GM12878 (cell line): ENCODE measurements around the gene PTEN. TPM values are rescaled to one million over a fixed set of nuclear protein-coding genes. Genes with fewer than 3 reads are reported as not detected.

Experiments used
- ATAC-seq: fragments of 200-7000 bp; cut with Tn5 transposase; 3 replicates; pipeline ENCODE4 v1.9.1; 2020; ENCODE audit warnings: mild to moderate bottlenecking, moderate library complexity
- BruUV-seq: library from RNA; stranded (reverse); fragments of 400-500 nt; replicated peaks from 2 replicates; lab custom pipeline; 2021; lab: Mats Ljungman, UMichigan
- CTCF ChIA-PET: fragments of 300-600 bp; sonication (Branson Sonifier 250); formaldehyde crosslinking; extraction: SDS; loops from one replicate; lab custom pipeline; 2021; ENCODE audit warnings: inconsistent platforms; lab: Yijun Ruan, JAX
- POLR2A ChIA-PET: fragments of 350-600 bp; formaldehyde crosslinking; extraction: SDS; loops from one replicate; lab custom pipeline; 2021; ENCODE audit warnings: inconsistent platforms; lab: Charles Lee
- RAD21 ChIA-PET: fragments of 300-600 bp; sonication (Branson Sonifier 250); formaldehyde crosslinking; loops from one replicate; lab custom pipeline; 2023; ENCODE audit warnings: antibody characterized with exemption; ENCODE audit not compliant: unreplicated experiment; lab: Charles Lee
- SMC1A ChIA-PET: fragments of 300-600 bp; sonication (Branson Sonifier 250); formaldehyde crosslinking; loops from one replicate; lab custom pipeline; 2023; ENCODE audit not compliant: unreplicated experiment, uncharacterized antibody; lab: Charles Lee
- DNase-seq: peaks from one replicate; pipeline ENCODE4 v3.0.0-alpha.2; 2011; ENCODE audit warnings: low read depth, low spot score
- FAIRE-seq: peaks from 3 replicates; lab custom pipeline; 2011; peaks lifted over from hg19 to GRCh38; lab: Jason Lieb, UNC
- H2AFZ ChIP-seq: 2 replicates; pipeline ENCODE4 v1.6.0; 2011; ENCODE audit warnings: low read depth, low read length, control low read depth; ENCODE audit not compliant: control insufficient read depth
- H3K27ac ChIP-seq: 2 replicates; pipeline ENCODE4 v1.5.1; 2011; ENCODE audit warnings: control low read depth; ENCODE audit not compliant: control insufficient read depth, insufficient read depth
- H3K27me3 ChIP-seq, 2 experiments: replicated peaks in 1 of 2; 2 replicates each; pipeline versions ENCODE4 v1.6.0 to v1.6.1; 2011; ENCODE audit warnings: low read length in 1 of 2; ENCODE audit not compliant: control insufficient read depth in 2 of 2, insufficient read depth in 2 of 2
- H3K36me3 ChIP-seq, 2 experiments: 2 replicates each; pipeline ENCODE4 v1.5.1; 2011; ENCODE audit warnings: low read length in 1 of 2; ENCODE audit not compliant: control insufficient read depth in 2 of 2, insufficient read depth in 2 of 2
- H3K4me1 ChIP-seq: 2 replicates; pipeline ENCODE4 v1.6.1; 2011; ENCODE audit warnings: mild to moderate bottlenecking, low read length, moderate library complexity, mixed read lengths; ENCODE audit not compliant: control insufficient read depth, insufficient read depth
- H3K4me2 ChIP-seq: 2 replicates; pipeline ENCODE4 v1.6.0; 2011; ENCODE audit warnings: control low read depth; ENCODE audit not compliant: control insufficient read depth, insufficient read depth
- H3K4me3 ChIP-seq: fragments of 200-600 bp; sonication (generic); 2 replicates; pipeline ENCODE4 v1.5.1; 2016
- H3K79me2 ChIP-seq: 2 replicates; pipeline ENCODE4 v1.6.0; 2011; ENCODE audit warnings: low read length; ENCODE audit not compliant: control insufficient read depth, insufficient read depth
- H3K9ac ChIP-seq: 2 replicates; pipeline ENCODE4 v1.8.0; 2011; ENCODE audit warnings: low read length, control low read depth, mixed read lengths; ENCODE audit not compliant: control insufficient read depth, insufficient read depth
- H3K9me3 ChIP-seq: replicated peaks from 3 replicates; pipeline ENCODE4 v1.5.1; 2011; ENCODE audit warnings: mild to moderate bottlenecking, low read length; ENCODE audit not compliant: control insufficient read depth, insufficient read depth
- H4K20me1 ChIP-seq: 2 replicates; pipeline ENCODE4 v1.6.0; 2011; ENCODE audit not compliant: control insufficient read depth, insufficient read depth
- EP300 ChIP-seq, 2 experiments: fragments of 150-350 bp in 1 of 2; IDR thresholded peaks; 2 replicates each; pipeline ENCODE4 v1.6.1; 2011 to 2012; ENCODE audit warnings: low read depth in 2 of 2, low read length in 2 of 2, borderline replicate concordance in 1 of 2, improper control_type of control experiment in 1 of 2, inconsistent platforms in 1 of 2; ENCODE audit not compliant: control insufficient read depth in 1 of 2
- FOXK2 ChIP-seq: fragments of 450-650 bp; IDR thresholded peaks from 2 replicates; pipeline ENCODE4 v1.6.1; 2017; ENCODE audit warnings: mild to moderate bottlenecking, moderate library complexity
- RCOR1 ChIP-seq: conservative IDR thresholded peaks from 2 replicates; pipeline ENCODE4 v1.6.1; 2012; ENCODE audit warnings: low read depth, low read length, improper control_type of control experiment
- in situ Hi-C: fragments of 300-500 bp; cut with MboI; formaldehyde crosslinking; loops from 9 replicates; pipeline ENCODE4 v1.14.3; 2018; ENCODE audit warnings: mixed read lengths
- intact Hi-C: fragments of 100-400 bp; cut with micrococcal nuclease; formaldehyde crosslinking; loops from one replicate; pipeline ENCODE4 v1.14.2; 2022; ENCODE audit not compliant: unreplicated experiment
- polyA plus RNA-seq, 11 experiments: library from polyadenylated mRNA; depleted of rRNA in 4 of 11; unstranded in 6 of 11; stranded (reverse) in 5 of 11; fragments of >200 nt; fragmentation: Nextera tagmentation in 4 of 11; fragmentation: Illumina TruSeq in 1 of 11; extraction: Ambion mirVana in 4 of 11; extraction: Trizol in 1 of 11; gene quantifications; 1 replicate in 1 of 11; 2 replicates in 10 of 11; pipeline versions ENCODE4 v1.2.1 to v1.2.3, GENCODE V29; 2011 to 2016; ENCODE audit warnings: inconsistent platforms in 2 of 11, missing spikeins in 2 of 11, low read depth in 1 of 11
- total RNA-seq, 4 experiments: library from RNA; depleted of rRNA in 3 of 4; stranded (reverse); fragments of >200 nt in 3 of 4; fragmentation: Illumina TruSeq in 1 of 4; extraction: Trizol in 1 of 4; gene quantifications; 2 replicates each; pipeline versions ENCODE4 v1.2.1 to v1.2.3, GENCODE V29; 2013 to 2021
- TF ChIP-seq, protein P1 (sequence below): fragments of 450-650 bp; formaldehyde crosslinking; IDR thresholded peaks from 2 replicates; pipeline ENCODE4 v1.5.0; 2022; ENCODE audit warnings: mild to moderate bottlenecking, missing genetic modification characterization

The PTEN gene
- total and polyA plus RNA-seq, 10 of the 15 experiments (the other 5 are each of a cell fraction or from before 2014, with no cell fraction given), result 26.1 to 175 (median 58.1) TPM

DNA sequence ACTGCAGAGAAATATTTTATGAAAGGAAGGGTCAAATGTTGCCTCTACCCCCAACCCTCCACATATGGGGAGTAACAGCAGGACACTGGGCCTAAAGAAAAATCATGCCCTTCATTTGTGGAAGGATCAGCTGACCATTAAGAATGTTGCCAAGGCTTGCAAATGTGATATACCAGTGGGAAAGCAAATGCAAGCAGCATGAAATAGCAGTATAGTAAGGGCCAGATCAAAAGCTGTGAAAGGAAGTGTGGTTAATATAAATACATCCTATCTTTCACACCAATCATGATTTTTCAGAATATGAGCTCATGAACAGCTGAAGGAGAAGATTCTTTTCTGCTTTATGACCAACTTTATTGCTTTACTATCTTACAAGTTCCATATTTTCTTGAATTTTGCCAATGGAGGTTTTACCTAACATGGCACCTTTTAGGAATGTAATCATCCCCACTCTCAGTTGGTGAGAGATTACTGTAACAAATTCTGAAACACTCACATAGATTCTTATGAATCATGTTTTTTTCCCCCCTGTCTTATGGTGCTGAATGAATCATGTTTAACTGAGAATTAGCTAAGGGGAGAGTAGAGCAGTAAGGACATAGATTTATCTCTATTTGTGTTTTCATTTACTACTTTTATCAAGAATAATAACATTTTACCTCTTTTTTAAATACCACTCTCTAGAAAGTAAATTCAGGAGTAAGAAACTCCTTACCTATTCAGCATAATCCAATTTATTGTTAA is 33.3 kb upstream of the PTEN start:
- Histone ChIP-seq H3K36me3 (no peaks in the 10 kb centered on the region), H3K79me2 (no peaks in the 10 kb centered on the region), H3K4me1 (no peaks in the 10 kb centered on the region), H3K27ac (no peak overlapping the region), H3K4me2 (no peak overlapping the region), H3K9ac (no peak overlapping the region), H4K20me1 (no peaks in the 10 kb centered on the region), H3K4me3 (no peak overlapping the region), H2AFZ (no peak overlapping the region), H3K9me3 (no peaks in the 10 kb centered on the region; the same call in 2 of the 3 replicates), H3K27me3 (no peaks in the 10 kb centered on the region)
- in situ Hi-C loops (no loop called here), intact Hi-C loops (no loop called here)
- RAD21 ChIA-PET, result no interaction called here
- DNase-seq, result no peak
- POLR2A ChIA-PET, result interaction anchor here (1.7 kb wide), 1 partner anchor 11 kb away, joined by 4 read pairs; no protein-coding TSS in a partner anchor
- no peak for FAIRE-seq
- BruUV-seq, result no TSS peak
- SMC1A ChIA-PET, result interaction anchor here (1.2 to 3.9 kb wide), 5 partner anchors 9 to 15 kb away, joined by 5 to 21 read pairs (median 6); partner anchors contain the start of gene ATAD1
- CTCF ChIA-PET, result interaction anchor here (0.9 to 1.3 kb wide), 5 partner anchors 8 to 722 kb away, joined by 3 read pairs; partner anchors contain the start of gene ATAD1
- TF ChIP-seq FOXK2, result no peak
- TF ChIP-seq, protein P1, sequence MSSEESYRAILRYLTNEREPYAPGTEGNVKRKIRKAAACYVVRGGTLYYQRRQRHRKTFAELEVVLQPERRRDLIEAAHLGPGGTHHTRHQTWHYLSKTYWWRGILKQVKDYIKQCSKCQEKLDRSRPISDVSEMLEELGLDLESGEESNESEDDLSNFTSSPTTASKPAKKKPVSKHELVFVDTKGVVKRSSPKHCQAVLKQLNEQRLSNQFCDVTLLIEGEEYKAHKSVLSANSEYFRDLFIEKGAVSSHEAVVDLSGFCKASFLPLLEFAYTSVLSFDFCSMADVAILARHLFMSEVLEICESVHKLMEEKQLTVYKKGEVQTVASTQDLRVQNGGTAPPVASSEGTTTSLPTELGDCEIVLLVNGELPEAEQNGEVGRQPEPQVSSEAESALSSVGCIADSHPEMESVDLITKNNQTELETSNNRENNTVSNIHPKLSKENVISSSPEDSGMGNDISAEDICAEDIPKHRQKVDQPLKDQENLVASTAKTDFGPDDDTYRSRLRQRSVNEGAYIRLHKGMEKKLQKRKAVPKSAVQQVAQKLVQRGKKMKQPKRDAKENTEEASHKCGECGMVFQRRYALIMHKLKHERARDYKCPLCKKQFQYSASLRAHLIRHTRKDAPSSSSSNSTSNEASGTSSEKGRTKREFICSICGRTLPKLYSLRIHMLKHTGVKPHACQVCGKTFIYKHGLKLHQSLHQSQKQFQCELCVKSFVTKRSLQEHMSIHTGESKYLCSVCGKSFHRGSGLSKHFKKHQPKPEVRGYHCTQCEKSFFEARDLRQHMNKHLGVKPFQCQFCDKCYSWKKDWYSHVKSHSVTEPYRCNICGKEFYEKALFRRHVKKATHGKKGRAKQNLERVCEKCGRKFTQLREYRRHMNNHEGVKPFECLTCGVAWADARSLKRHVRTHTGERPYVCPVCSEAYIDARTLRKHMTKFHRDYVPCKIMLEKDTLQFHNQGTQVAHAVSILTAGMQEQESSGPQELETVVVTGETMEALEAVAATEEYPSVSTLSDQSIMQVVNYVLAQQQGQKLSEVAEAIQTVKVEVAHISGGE, result no peak
- TF ChIP-seq EP300 (IDR thresholded peaks at IDR 0.05; ENCODE audit: borderline replicate concordance in 1 of 2, control insufficient read depth in 1 of 2, low read depth in 2 of 2, low read length in 2 of 2), result no peak
- TF ChIP-seq RCOR1, result no peak
- ATAC-seq, result peak; percentile 56
